Parathyroid adenoma (tissue), 2 donors: ENCODE results near the gene COMMD10.

Experiments used
- H2AFZ ChIP-seq: fragments of 300-600 bp; sonication (generic); one replicate; pipeline ENCODE4 v1.7.0; 2017; ENCODE audit warnings: antibody characterized with exemption, mild to moderate bottlenecking
- H3K27ac ChIP-seq: fragments of 300-600 bp; sonication (generic); one replicate; pipeline ENCODE4 v1.7.0; 2017
- H3K27me3 ChIP-seq: fragments of 300-600 bp; sonication (generic); one replicate; pipeline ENCODE4 v1.7.0; 2017; ENCODE audit warnings: low read length; ENCODE audit not compliant: control insufficient read depth, insufficient read depth
- H3K36me3 ChIP-seq: fragments of 300-600 bp; sonication (generic); one replicate; pipeline ENCODE4 v1.7.0; 2017; ENCODE audit warnings: low read length; ENCODE audit not compliant: control insufficient read depth, insufficient read depth
- H3K4me1 ChIP-seq: fragments of 300-600 bp; sonication (generic); one replicate; pipeline ENCODE4 v1.7.0; 2017; ENCODE audit warnings: control low read depth
- H3K4me2 ChIP-seq: fragments of 300-600 bp; sonication (generic); one replicate; pipeline ENCODE4 v1.7.0; 2017; ENCODE audit warnings: low read length
- H3K4me3 ChIP-seq: fragments of 300-600 bp; sonication (generic); one replicate; pipeline ENCODE4 v1.7.0; 2017; ENCODE audit warnings: low read depth, low read length
- H3K79me2 ChIP-seq: fragments of 300-600 bp; sonication (generic); one replicate; pipeline ENCODE4 v1.7.0; 2017; ENCODE audit warnings: control low read depth
- H3K9ac ChIP-seq: fragments of 300-600 bp; sonication (generic); one replicate; pipeline ENCODE4 v1.7.0; 2017; ENCODE audit warnings: mild to moderate bottlenecking
- H3K9me3 ChIP-seq: fragments of 300-600 bp; sonication (generic); one replicate; pipeline ENCODE4 v1.7.0; 2017; ENCODE audit warnings: low read length; ENCODE audit not compliant: control insufficient read depth
- TF ChIP-seq, protein P1 (sequence below): fragments of 300-600 bp; sonication (generic); IDR thresholded peaks from one replicate; pipeline ENCODE4 v1.7.0; 2017; ENCODE audit warnings: antibody characterized with exemption, mild to moderate bottlenecking
- donor health status: primary hyperparathyroidism.

COMMD10 gene

DNA sequence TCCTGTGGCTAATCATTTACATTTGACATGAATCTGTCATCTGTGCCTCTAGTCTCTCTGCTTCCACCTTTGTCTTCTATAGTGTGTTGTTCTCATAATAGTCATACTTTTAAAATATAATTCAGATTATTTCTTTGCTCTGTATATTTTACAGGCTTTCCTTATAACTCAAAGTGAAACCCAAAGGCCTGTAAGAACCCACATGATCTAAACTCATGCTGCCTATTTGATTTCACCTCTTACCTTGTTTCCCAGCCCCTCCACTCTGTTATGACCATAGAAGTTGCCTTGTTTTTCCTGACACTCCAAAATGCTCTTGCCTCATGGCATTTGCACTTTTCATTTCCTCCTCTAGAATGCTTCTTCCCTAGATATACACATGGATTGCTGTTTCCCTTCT lies 74.2 kb downstream of the COMMD10 start:
- no peaks in the 10 kb centered on the region for H3K9me3 ChIP-seq
- H3K36me3 ChIP-seq = no peaks in the 10 kb centered on the region
- no peak overlapping the region for H2AFZ ChIP-seq
- no peaks in the 10 kb centered on the region for H3K79me2 ChIP-seq
- H3K4me3 ChIP-seq = no peak overlapping the region
- no peak overlapping the region for H3K4me2 ChIP-seq
- peaks cover 3% of the 10 kb centered on the region for H3K4me1 ChIP-seq
- no peak overlapping the region for H3K9ac ChIP-seq
- TF ChIP-seq, protein P1, sequence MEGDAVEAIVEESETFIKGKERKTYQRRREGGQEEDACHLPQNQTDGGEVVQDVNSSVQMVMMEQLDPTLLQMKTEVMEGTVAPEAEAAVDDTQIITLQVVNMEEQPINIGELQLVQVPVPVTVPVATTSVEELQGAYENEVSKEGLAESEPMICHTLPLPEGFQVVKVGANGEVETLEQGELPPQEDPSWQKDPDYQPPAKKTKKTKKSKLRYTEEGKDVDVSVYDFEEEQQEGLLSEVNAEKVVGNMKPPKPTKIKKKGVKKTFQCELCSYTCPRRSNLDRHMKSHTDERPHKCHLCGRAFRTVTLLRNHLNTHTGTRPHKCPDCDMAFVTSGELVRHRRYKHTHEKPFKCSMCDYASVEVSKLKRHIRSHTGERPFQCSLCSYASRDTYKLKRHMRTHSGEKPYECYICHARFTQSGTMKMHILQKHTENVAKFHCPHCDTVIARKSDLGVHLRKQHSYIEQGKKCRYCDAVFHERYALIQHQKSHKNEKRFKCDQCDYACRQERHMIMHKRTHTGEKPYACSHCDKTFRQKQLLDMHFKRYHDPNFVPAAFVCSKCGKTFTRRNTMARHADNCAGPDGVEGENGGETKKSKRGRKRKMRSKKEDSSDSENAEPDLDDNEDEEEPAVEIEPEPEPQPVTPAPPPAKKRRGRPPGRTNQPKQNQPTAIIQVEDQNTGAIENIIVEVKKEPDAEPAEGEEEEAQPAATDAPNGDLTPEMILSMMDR = no peak
- no peaks in the 10 kb centered on the region for H3K27me3 ChIP-seq
- no peak overlapping the region for H3K27ac ChIP-seq

DNA sequence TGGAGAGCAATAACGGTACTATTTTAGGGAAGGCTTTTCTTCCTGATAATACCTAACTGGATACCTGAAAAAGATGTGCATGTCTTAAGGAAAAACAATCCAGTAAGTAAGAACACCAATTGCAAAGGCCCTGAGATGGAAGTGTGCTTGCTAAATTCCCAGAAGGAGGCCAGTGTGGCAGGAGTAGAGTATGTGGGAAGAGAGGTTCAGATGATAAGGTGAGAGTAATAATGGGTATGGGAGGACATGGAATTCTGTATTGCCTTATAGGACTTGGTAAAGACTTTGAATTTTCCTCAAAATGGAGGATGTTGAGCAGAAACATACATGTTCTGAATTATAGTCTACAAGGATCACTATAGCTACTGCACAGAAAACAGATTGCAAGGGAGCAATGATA lies 89.3 kb downstream of the COMMD10 start:
- Histone ChIP-seq H3K4me3 (no peak overlapping the region), H3K9ac (no peak overlapping the region), H3K4me1 (no peaks in the 10 kb centered on the region), H3K9me3 (no peaks in the 10 kb centered on the region), H2AFZ (no peak overlapping the region), H3K27me3 (no peaks in the 10 kb centered on the region), H3K36me3 (no peaks in the 10 kb centered on the region), H3K4me2 (no peak overlapping the region), H3K79me2 (no peaks in the 10 kb centered on the region), H3K27ac (no peak overlapping the region)
- TF ChIP-seq, protein P1 = no peak

DNA sequence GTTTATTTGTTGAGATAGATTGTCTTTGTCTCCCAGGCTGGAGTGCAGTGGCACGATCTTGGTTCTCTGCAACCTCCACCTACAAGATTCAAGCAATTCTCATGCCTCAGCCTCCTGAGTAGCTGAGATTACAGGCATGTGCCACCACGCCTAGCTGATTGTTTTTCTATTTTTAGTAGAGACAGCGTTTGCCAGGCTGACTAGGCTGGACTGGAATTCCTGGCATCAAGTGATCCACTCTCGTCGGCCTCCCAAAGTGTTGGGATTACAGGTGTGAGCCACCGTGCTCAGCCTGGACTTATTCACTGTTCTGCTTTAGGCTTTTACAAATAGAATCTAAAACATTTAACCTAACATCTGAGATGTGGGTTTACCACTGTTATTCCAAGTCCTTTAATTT lies 91.3 kb downstream of the COMMD10 start:
- TF ChIP-seq, protein P1 = no peak

DNA sequence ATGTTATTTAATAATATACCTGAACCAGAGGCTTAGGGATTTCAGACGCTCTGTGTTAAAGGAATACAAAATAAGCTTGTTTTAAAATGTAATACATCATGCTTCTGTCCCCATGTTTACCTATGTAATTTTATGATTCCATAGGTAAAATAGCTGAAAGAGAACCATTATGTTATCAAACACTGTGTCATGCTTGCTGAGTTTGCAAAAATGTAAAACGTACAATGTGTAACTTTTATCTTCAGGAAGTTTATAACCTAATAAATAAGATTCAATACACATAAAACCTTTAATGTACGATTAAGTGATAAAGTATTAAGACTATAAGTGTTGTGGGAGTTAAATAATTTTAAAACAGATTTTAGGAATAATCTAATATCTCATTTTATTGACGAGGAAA lies 94.1 kb downstream of the COMMD10 start:
- no peak overlapping the region for H3K4me3 ChIP-seq
- H3K36me3 ChIP-seq = no peaks in the 10 kb centered on the region
- no peak overlapping the region for H2AFZ ChIP-seq
- no peaks in the 10 kb centered on the region for H3K9me3 ChIP-seq
- H3K27ac ChIP-seq = no peak overlapping the region
- no peak overlapping the region for H3K9ac ChIP-seq
- H3K79me2 ChIP-seq = no peaks in the 10 kb centered on the region
- H3K27me3 ChIP-seq = no peaks in the 10 kb centered on the region
- H3K4me1 ChIP-seq = no peaks in the 10 kb centered on the region
- no peak overlapping the region for H3K4me2 ChIP-seq
- TF ChIP-seq, protein P1 = no peak

More for the DNA sequence above, 91.3 kb downstream of the COMMD10 start:
- no peak overlapping the region for H3K4me2 ChIP-seq
- no peaks in the 10 kb centered on the region for H3K36me3 ChIP-seq
- H3K27ac ChIP-seq = no peak overlapping the region
- H3K4me3 ChIP-seq = no peak overlapping the region
- H2AFZ ChIP-seq = no peak overlapping the region
- H3K27me3 ChIP-seq = no peaks in the 10 kb centered on the region
- H3K9ac ChIP-seq = no peak overlapping the region
- no peaks in the 10 kb centered on the region for H3K9me3 ChIP-seq
- no peaks in the 10 kb centered on the region for H3K79me2 ChIP-seq
- H3K4me1 ChIP-seq = no peaks in the 10 kb centered on the region

DNA sequence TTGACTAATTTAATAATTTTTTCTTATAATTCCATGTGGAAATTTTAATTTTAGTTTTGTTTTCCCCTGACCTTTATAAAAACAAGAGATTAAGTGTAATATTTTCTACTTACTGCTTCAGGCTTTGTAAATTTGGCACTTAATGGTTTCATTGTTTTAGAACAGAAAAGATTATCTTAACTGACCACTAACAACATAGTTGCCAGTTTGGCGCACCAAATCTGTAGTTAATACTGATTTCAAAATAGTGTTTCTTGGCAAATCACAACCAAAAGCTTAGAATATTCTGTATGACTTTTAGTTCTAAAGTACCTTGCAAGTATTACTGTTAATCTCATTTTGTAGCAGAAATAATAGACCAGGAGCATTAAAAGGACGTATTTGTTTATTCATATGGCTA lies 124.3 kb downstream of the COMMD10 start:
- H3K4me3 ChIP-seq = no peak overlapping the region
- H3K4me1 ChIP-seq = no peaks in the 10 kb centered on the region
- TF ChIP-seq, protein P1 = no peak
- H3K36me3 ChIP-seq = no peaks in the 10 kb centered on the region
- H3K79me2 ChIP-seq = no peaks in the 10 kb centered on the region
- no peak overlapping the region for H2AFZ ChIP-seq
- no peak overlapping the region for H3K27ac ChIP-seq
- H3K4me2 ChIP-seq = no peak overlapping the region
- H3K27me3 ChIP-seq = no peaks in the 10 kb centered on the region
- H3K9me3 ChIP-seq = no peaks in the 10 kb centered on the region
- no peak overlapping the region for H3K9ac ChIP-seq
